Measurements from ENCODE around the gene GABBR2. TPM values are rescaled to one million over a fixed set of nuclear protein-coding genes. Genes with fewer than 3 reads are reported as not detected.
A peak's percentile ranks its signal among the peaks of the same experiment; 100 is the strongest.

GABBR2 gene
- total and polyA plus RNA-seq, 9 of the 15 experiments (the other 6 are each of a cell fraction or from before 2014, with no cell fraction given): 0.15 to 1.9 (median 0.32) TPM

GRCh38 chr9:98391867-98392266 is 316.9 kb downstream of the GABBR2 start:
- H3K9ac ChIP-seq (ENCODE audit: insufficient read depth in 1 of 2, low read depth in 2 of 2, low read length in 2 of 2): no peak overlapping the region
- no peak overlapping the region for H2AFZ ChIP-seq (ENCODE audit: low read depth, low read length)
- no peaks in the 10 kb centered on the region for H3K36me3 ChIP-seq (ENCODE audit: control insufficient read depth, insufficient read depth, low read length)
- H3K27ac ChIP-seq (ENCODE audit: extremely low read depth, low read depth, low read length): no peak overlapping the region
- POLR2A ChIA-PET: no interaction called here
- no peak overlapping the region for H3K4me2 ChIP-seq (ENCODE audit: insufficient read depth, low read length)
- FAIRE-seq: no peak
- in situ Hi-C loops (cut with MboI): no loop called here
- no peak for TF ChIP-seq ZNF445 (CRISPR knock-in tag; IDR thresholded peaks at IDR 0.05; ENCODE audit: low read depth)
- DNase-seq (ENCODE audit: extremely low read depth in 1 of 4, low spot score in 3 of 4): no peak
- H3K4me1 ChIP-seq (replicated peaks in 1 of 2; ENCODE audit: control insufficient read depth in 2 of 2, insufficient read depth in 2 of 2, low read length in 2 of 2): no peaks in the 10 kb centered on the region
- no peaks in the 10 kb centered on the region for H3K9me1 ChIP-seq (ENCODE audit: control insufficient read depth, insufficient read depth, low read length)
- no peaks in the 10 kb centered on the region; a peak in 1 of 5 replicates for H3K27me3 ChIP-seq (ENCODE audit: control insufficient read depth in 2 of 2, insufficient read depth in 2 of 2, low read length in 2 of 2)
- intact Hi-C loops (cut with micrococcal nuclease): no loop called here
- H3K79me2 ChIP-seq (ENCODE audit: control insufficient read depth, insufficient read depth, low read length): no peaks in the 10 kb centered on the region
- H3K4me3 ChIP-seq: no peak overlapping the region
- no TSS peak for BruUV-seq (replicated peaks)
- 40% methylated on average over 6 of the region's 6 CpGs for WGBS (ENCODE audit: insufficient coverage, low coverage, missing lambda C conversion rate)
- no peak for ATAC-seq
- no peaks in the 10 kb centered on the region for H3K9me3 ChIP-seq (replicated peaks; ENCODE audit: control insufficient read depth, insufficient read depth, low read depth, low read length)
- H4K20me1 ChIP-seq (replicated peaks; ENCODE audit: control insufficient read depth, insufficient read depth, low read length): no peaks in the 10 kb centered on the region
- CTCF ChIA-PET (ENCODE audit: low intra/inter-chr PET ratio): no interaction called here

DNA sequence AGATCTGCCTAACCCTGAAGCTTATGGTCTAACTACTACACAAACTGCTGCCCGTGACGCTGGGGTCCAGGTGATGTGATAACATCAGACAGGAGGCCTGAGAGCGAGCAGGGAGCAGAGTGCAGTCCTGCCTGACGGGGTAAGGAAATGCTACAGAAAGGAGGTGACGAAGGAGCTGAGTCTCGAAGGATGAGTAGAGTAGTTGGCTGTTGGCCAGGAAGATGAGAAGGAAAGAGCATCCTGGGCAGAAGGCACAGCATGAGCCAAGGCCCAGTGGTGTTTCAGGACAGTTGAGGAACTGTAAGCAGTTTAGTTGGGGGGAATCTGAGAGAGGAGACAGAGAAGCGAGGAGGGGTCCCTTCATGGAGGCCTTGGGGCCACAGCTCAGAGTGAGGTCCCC is 317.3 kb downstream of the GABBR2 start:
- intact Hi-C loops (cut with micrococcal nuclease): no loop called here
- Histone ChIP-seq H3K4me3 (no peak overlapping the region), H3K4me2 (ENCODE audit: insufficient read depth, low read length) (no peak overlapping the region), H3K79me2 (ENCODE audit: control insufficient read depth, insufficient read depth, low read length) (no peaks in the 10 kb centered on the region), H3K4me1 (replicated peaks in 1 of 2; ENCODE audit: control insufficient read depth in 2 of 2, insufficient read depth in 2 of 2, low read length in 2 of 2) (no peaks in the 10 kb centered on the region), H3K27ac (ENCODE audit: extremely low read depth, low read depth, low read length) (no peak overlapping the region), H3K9me1 (ENCODE audit: control insufficient read depth, insufficient read depth, low read length) (no peaks in the 10 kb centered on the region), H3K36me3 (ENCODE audit: control insufficient read depth, insufficient read depth, low read length) (no peaks in the 10 kb centered on the region), H3K27me3 (ENCODE audit: control insufficient read depth in 2 of 2, insufficient read depth in 2 of 2, low read length in 2 of 2) (no peaks in the 10 kb centered on the region; a peak in 1 of 5 replicates), H2AFZ (ENCODE audit: low read depth, low read length) (no peak overlapping the region), H3K9ac (ENCODE audit: insufficient read depth in 1 of 2, low read depth in 2 of 2, low read length in 2 of 2) (no peak overlapping the region), H3K9me3 (replicated peaks; ENCODE audit: control insufficient read depth, insufficient read depth, low read depth, low read length) (no peaks in the 10 kb centered on the region), H4K20me1 (replicated peaks; ENCODE audit: control insufficient read depth, insufficient read depth, low read length) (no peaks in the 10 kb centered on the region)
- TF ChIP-seq NR4A1 (CRISPR knock-in tag; IDR thresholded peaks at IDR 0.05): no peak
- no peak for TF ChIP-seq NR4A1 (tag; IDR thresholded peaks at IDR 0.05)
- TF ChIP-seq, protein P1, sequence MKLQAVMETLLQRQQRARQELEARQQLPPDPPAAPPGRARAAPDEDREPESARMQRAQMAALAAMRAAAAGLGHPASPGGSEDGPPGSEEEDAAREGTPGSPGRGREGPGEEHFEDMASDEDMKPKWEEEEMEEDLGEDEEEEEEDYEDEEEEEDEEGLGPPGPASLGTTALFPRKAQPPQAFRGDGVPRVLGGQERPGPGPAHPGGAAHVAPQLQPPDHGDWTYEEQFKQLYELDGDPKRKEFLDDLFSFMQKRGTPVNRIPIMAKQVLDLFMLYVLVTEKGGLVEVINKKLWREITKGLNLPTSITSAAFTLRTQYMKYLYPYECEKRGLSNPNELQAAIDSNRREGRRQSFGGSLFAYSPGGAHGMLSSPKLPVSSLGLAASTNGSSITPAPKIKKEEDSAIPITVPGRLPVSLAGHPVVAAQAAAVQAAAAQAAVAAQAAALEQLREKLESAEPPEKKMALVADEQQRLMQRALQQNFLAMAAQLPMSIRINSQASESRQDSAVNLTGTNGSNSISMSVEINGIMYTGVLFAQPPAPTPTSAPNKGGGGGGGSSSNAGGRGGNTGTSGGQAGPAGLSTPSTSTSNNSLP (IDR thresholded peaks at IDR 0.05; ENCODE audit: borderline replicate concordance, low read depth, low read length): no peak
- TF ChIP-seq FOSL1 (tag; conservative IDR thresholded peaks at IDR 0.05): no peak
- TF ChIP-seq MED1 (CRISPR knock-in tag; IDR thresholded peaks at IDR 0.05; ENCODE audit: borderline replicate concordance): no peak
- TF ChIP-seq ZNF140 (CRISPR knock-in tag; IDR thresholded peaks at IDR 0.05): no peak
- TF ChIP-seq NFIC (IDR thresholded peaks at IDR 0.05): peak; percentile 84
- no TSS peak for BruUV-seq (replicated peaks)
- ChIA-PET POLR2A (no interaction called here), CTCF (ENCODE audit: low intra/inter-chr PET ratio) (no interaction called here)
- no peak for FAIRE-seq
- no peak for DNase-seq (ENCODE audit: extremely low read depth in 1 of 4, low spot score in 3 of 4)
- in situ Hi-C loops (cut with MboI): no loop called here
- ATAC-seq: no peak
- 46% methylated on average over 7 of the region's 7 CpGs for WGBS (ENCODE audit: insufficient coverage, low coverage, missing lambda C conversion rate)

Measured in K562 (cell line).